ENCODE results near the gene IFNW1.

DNA sequence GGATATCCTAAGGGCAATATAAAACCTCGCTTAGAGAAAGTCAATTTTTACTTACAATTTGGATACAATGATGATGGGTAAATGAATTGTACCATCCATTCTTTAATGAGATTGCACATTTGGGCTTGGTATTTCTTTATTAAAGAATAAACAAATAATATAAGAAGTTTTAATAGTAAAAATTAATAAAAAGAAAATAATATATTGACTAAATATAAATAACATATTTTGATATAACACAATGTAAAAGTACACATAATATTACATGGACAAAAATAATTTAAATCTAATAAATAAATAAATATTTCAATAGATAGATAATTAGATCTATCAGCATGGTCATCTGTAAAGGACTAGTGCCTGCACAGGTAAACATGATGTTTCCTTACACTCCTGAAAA, 23.9 kb upstream of the IFNW1 start:
- TF ChIP-seq POLR2A (IDR thresholded peaks at IDR 0.05) (no peak), POLR2AphosphoS5 (IDR thresholded peaks at IDR 0.05) (no peak)
